Superior temporal gyrus (tissue), 1 donor: ENCODE results near the gene FSHR.

Experiments
- DNase-seq: peaks from one replicate; pipeline ENCODE4 v3.0.0-alpha.2; 2016; ENCODE audit errors: extremely low spot score

The FSHR gene, protein sequence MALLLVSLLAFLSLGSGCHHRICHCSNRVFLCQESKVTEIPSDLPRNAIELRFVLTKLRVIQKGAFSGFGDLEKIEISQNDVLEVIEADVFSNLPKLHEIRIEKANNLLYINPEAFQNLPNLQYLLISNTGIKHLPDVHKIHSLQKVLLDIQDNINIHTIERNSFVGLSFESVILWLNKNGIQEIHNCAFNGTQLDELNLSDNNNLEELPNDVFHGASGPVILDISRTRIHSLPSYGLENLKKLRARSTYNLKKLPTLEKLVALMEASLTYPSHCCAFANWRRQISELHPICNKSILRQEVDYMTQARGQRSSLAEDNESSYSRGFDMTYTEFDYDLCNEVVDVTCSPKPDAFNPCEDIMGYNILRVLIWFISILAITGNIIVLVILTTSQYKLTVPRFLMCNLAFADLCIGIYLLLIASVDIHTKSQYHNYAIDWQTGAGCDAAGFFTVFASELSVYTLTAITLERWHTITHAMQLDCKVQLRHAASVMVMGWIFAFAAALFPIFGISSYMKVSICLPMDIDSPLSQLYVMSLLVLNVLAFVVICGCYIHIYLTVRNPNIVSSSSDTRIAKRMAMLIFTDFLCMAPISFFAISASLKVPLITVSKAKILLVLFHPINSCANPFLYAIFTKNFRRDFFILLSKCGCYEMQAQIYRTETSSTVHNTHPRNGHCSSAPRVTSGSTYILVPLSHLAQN

DNA sequence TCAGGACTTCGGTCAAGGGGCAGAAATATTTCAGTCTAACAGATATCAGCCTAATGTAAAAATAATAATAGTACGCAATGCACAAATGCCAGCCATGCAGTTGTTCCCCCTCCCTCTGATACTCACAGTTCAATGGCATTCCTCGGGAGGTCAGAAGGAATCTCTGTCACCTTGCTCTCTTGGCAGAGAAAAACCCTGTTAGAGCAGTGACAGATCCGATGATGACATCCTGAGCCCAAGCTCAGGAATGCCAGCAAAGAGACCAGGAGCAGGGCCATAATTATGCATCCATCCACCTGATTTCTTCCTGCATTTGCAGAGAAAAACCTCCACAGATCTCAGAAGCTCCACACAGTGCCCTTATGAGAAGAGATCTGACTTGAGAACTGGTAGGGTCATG is at the start of gene FSHR:
Gene FSHR (minus strand): TSS at position 376 of the 400 bp plus-strand sequence. CDS start 98 bp downstream, at position 278.
- no peak for DNase-seq

DNA sequence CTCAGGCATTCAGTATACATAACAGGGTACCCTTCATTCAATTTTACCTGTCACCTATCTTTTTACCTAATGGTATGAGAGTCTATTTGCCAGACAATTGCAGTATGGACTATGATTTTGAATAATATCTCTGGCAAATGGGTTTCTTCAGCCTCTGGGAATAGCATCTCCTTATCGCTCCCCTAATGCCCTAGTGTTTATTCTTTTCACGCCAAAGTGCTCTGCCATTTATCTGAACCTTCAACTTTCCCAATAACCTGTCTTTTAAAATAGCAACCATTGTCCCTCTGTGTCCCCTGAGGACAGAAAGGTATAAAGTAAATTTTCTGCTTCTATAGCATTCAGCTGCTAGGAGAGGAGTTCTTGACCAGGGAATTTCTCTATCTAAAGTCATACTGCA is 45.0 kb upstream of the FSHR start:
- DNase-seq: no peak

DNA sequence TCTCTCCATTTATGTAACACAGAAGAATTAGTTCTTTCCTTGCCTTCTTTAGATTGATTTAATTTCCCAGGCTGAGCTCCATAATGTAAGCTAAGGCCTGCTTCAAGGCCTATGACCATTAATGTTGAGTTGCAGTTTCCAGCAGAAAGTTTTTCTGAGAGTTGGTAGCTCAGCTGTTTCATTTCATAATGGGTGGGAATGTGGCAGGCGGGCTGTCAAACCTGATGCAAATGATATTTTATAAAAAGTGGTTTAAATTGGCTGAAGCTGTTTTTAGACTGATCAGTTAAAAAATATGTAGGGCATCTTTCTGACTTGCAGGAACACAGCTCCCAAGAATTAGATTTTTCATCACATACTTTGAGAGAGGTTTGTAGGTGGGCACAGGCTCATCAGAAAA is 40.4 kb upstream of the FSHR start:
- no peak for DNase-seq

DNA sequence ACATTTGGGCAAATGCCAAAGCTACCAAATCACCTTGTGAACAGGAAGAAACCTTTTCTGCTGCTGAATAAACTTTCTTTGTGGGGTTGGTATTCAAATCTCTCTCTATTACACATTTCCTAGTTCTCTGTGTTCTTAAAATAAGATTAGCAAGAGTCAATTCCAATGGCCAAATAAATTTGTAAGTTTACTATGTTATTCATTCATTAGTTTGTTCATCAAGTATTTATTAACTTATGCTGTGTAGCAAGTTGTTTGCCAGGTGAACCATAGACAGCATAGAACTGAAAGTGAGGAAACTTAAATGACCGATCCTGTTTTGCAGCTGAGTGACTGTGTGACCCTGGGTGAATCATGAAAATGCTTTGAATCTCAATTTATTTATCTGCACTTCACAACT is 37.7 kb upstream of the FSHR start:
- DNase-seq: no peak

DNA sequence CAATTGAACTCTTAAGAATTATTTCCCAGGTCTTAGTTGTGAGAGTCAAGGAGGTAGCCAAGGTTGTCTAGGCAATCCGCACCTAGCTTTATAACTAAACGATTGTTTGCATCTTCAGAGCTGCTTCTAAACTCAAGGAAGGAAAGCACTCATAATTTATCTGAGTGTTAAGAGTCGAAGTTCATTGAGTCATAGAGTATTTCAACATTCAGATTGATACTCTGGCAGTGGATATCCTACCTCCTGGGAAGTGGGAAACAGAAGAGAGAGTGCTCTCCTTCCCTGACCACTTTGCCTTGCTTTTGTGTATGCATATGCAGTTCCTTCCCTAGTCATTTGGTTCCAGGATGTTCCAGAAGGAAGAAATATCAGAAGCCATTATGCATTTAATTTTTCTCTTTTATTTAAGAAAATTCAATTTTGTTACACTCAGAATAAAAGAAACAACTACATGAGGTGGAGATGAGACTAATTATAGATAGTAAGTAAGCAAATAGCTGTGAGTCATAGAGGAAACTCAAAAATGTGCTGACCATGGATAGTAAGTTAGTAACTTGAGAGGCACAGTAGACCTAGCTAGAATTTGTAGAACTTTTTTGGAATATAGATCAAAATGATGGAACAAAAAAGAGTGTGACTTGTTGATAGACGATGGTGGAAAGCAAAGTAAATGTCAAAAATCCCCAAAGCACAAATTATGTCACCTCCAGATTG is 35.4 kb upstream of the FSHR start:
- DNase-seq: no peak

DNA sequence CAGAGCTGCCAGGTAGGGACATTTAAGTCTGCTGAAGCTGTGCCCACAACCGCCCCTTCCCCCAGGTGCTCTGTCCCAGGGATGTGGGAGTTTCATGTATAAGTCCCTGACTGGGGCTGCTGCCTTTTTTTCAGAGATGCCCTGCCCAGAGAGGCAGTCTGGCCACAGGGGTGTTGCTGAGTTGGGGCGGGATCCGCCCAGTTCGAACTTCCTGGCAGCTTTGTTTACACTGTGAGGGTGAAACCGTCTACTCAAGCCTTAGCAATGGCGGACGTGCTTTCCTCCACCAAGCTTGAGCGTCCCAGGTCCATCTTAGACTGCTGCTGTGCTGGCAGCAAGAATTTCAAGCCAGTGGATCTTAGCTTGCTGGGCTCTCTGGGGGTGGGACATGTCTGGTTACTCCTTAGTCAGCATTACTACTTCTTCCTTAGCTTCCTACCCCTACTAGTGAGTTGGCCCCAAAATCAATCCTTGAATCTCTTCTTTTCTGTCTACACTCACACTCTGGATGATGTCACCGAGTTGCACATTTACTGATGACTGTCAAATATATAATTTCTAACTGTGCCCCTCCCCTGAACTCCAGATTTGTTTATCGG is 31.8 kb upstream of the FSHR start:
- DNase-seq: no peak

DNA sequence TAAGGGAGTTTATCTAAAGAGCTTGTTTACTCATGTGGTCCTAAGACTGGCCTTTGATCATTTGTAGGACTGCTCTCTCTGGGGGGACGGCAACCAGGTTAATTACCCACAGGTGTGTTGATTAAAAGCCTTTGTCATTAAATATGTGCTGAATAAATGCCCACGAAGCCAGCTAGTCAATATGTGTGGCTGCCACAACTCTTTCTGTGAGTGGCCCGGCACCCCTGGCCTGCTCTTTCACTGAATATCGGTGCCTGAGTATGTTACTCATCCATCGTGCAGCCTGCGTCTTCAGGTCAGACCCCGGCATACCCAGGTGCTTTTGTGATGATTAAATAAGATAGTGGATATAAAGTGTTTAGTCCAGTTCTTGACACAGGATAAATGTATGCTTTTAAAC is 24.3 kb upstream of the FSHR start:
- no peak for DNase-seq

DNA sequence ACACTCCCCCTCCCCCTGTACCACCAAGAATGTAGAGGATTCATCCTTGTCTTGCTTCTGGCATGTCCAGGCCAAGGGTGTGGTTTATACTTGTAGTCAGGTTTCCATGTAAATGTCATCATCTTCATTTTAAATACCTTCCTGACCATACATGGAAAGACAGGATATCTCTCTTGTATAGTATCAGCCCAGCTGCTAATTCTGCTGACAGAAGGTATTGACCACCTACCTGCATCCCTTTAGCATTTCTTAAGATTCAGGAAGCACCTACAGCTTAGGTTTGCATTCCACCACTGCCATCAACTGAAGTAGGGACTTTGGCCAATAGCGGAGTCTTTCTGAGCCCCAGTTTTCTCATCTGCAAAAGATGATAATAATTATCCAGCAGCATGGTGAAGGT is 22.9 kb upstream of the FSHR start:
- no peak for DNase-seq

DNA sequence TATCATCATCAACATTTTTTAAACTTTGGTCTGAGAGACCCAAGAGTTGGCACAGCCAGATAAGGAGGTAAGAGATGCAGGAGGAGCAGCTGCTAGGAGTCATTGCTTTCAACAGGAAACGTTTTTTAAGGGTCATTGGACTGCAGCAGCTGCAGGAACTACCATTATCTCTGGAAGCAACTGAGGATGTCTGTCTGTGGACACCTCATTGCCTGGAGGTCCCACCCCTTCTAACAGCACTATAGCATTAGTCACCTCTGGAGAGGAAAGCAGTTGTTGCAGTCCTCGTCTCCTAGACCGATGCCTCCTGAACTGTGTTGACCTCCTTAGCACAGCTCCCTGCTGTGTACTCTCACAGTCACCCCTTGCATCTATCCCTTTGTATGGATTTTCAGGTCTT is 21.5 kb upstream of the FSHR start:
- no peak for DNase-seq

DNA sequence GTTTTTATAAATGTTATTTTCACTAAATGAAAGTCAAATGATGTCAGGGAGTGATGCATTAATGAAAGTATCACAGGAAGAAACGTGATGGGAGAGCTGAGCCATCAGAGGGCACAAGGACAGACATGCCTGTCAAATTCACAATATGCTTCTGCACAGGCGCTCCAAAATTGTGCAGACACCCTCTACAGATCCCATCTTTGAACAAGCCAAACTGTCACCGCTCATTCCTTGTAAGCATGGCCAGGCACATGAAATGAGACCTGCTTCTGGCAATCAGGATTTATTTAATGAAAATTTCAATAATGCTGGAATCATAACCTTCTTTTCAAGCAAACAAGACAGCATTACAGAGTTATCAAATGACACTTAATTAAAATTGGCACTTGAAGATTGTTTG is 20.4 kb upstream of the FSHR start:
- DNase-seq: no peak

DNA sequence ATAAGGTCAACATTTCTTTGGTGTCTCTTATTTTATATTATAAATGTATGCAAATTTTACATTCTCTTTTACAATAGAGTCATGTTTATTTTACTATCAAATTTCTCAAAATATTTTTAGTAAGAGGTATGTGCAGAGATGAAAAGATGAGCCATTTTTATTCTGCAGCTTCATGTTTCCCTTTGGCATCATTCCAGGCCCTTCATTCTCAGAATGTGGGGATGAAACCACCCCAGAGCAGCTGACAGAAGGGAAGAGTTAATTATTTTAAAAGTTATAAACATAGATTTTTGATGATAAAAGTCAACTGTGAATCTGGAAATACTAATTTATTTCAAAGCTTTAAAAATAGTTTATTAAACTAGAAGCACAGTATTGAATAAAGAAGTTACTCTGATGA is 12.8 kb upstream of the FSHR start:
- DNase-seq: no peak

DNA sequence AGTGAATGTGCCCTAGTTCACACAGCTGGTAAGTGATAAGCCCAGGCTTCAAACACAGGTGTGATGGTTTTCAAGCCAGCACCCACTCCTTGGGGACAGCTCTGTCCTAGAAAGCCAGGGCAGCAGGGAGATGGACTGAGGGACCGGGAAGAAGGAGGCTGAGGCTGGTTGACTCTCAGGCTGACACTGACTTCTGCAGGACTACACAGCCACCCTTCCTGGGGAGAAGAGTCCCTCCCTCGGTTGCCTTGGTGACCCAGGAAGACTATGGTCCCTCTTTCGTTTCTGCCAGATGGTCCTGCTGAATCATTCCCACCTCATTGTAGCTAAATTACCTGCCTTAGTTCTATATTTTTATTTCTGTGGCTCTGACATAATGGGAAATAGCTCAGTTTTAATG is 11.3 kb upstream of the FSHR start:
- DNase-seq: peak; percentile 25

DNA sequence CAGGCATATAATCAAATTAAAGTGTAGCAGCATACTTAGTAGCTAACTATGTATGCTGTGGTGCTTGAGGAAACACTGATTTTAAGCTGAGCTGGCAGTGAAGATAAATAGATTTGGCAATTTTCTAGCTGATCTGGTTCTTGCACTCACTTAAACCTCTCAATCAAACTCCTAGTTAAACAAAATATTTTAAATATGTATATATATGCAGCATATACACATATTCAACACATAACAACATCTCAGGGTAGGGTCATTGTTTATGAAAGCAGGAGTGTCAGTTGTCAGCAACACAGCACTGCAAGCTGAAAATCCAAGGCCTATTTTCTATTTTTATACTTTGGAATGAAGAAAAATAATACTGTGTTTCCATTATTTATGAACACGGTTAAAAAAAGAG is 10.4 kb upstream of the FSHR start:
- DNase-seq: no peak

DNA sequence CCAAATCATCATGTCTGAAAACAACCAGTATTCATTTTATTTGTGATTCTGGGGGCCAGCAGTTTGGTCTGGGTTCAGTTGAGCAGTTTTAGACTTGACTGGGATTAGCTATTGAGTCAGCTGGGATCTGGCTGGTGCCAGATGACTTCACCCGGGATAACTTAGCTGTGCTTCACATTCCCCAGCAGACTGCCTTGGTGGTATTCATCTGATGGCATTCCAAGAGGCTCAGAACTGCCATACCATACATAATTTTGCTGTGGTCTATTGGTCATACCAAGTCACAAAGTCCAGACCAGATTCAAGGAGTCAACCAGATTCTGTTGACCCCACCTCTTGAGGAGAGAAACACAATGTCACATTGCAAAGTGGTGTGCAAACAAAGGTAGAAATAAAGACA is 7.8 kb upstream of the FSHR start:
- no peak for DNase-seq

DNA sequence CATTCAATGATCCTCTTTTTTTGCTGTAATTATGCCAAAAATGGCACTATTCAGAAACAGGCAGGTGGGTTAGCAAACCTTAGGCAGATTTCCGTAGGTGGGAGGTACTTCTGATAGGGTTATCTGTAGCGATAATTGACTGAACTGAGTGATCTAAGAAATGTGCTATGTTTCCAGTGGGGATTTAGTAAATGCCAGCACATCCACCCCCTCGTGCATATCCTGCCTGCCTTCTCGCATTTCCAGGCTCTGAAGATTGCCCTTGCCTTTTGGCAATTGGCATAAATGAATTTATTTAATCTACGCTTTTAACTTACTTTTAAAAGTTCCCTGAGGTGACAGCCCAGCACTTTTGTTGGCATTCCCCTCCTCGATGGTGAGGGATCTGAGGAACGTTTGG is 576 bp upstream of the FSHR start:
- DNase-seq: no peak

DNA sequence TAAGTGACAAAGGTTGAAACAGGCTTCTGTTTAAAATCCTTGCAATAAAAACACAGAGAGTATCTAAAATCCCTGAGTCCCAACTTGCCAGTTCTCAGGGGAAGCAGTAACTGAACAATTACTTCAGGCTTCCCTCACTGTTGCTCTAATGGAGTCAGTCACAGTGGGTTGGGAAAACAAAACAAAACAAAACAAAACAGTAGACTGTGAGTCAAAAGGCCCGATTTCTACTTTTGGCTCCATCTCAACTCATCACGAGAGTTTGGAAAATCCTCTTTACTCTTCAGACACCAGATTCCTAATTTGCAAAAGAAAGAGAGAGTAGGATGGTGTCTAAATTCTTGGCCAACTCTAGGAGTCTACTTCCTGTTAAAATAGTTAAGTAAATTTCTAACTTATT is 1.1 kb downstream of the FSHR start:
- no peak for DNase-seq

DNA sequence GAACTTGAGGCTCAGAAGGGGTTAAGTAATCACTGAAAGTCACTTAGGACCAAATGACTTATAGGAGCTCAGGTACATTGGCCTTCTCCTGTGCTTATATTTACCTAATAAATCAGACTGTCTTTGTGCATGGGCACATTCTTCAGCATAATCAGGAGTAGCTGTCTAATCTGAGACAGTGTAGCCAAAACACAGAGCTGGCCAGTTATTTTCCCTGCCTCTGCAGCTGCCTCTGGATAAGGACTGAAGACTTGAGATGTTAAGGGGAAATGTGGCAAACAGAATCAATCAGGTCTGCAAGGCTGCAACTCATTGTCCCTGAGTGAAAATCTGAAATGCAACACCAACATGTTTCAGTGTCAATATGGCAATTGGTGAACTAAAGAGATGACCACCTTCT is 1.5 kb downstream of the FSHR start:
- no peak for DNase-seq

DNA sequence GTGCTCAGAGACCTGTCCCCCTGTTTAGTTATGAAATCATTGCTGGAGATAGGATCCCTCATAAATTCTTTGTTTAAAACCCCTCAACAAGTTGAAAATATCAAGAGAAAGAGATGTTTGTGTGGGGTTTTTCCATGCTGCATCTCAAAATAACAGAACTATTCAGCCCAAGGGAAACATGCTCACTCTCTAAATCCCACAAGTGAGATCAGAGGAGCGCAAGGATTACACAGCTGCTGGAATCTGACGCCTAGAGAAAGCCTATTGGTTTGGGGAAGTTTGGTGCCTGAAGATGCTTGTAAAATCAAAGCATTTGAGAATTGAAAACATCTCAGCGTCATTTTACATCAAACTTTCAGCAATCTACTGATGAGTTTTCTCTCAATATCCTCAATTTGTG is 7.9 kb downstream of the FSHR start:
- DNase-seq: no peak

DNA sequence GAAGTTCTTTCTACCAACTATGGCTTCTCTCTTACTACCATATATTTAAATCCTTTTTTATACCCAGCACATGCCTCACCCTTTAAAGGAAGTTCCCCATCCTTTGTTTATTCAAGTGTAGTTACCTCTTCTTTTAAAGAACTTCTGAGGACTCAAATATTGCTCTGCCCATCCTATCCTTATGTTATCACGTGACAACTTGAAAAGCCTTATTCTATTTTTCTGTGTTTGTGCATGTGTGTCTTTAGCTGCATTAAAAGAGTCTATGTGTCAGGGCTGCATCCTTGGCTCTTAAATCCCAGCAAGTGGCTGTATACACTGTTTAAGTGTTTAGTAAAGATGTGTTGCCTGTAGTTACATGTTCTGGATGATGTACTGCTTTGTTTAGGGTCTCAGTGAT is 22.5 kb downstream of the FSHR start:
- no peak for DNase-seq

DNA sequence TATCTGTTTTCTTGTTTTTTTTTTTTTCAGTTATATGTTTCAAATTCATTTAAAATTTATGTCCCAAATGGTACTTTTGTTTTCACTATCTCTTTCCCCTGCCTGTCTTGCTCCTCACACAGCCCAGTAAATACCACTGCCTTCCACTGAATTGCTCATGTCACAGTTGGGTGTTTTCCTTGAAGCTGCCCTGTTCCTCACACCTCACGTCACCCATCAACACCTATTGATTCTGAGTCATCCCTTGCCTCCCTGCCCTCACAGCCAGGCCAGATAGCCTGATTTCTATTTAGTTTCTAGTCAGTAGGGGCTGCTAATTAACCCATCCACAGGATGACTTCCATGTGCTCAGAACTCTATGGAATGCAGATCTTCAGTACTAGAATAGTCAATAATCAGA is 25.3 kb downstream of the FSHR start:
- DNase-seq: no peak

DNA sequence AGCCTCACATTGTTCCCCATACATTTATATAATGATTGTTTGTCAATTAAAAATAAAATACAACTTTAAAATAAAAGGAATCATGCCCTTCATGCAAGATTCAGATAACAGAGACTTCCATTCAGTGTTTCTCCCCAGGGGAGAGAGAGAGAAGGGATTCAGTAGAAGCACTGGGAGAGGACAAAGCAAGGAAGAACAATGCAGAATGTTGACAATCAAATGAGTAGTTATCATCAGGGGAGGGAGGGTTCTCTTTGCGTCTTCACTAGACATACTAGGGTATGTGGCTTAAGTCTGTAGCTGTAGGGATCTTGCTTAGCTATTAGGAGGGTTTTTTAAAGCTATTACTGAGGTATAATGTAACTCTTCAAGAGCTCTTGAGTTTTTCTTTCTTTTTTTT is 30.7 kb downstream of the FSHR start:
- no peak for DNase-seq

DNA sequence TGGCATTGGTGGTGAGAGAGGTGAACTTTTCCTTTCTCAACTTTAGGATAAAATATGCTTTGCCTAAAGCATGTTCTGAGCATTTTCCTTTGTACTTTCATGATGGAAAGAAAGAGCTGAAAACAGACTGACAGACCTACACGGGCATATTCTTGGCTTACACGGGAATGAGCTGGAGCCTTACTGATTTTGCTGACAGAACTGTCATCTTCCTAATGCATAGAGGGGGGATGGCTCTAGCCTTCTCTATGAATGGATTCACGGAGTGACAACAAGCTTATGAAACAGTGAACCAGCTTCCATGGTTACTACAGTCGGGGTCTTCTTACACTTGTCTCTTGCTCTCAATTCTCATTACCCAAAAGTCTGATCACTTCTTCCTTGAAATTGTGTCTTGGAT is 32.2 kb downstream of the FSHR start:
- DNase-seq: no peak

DNA sequence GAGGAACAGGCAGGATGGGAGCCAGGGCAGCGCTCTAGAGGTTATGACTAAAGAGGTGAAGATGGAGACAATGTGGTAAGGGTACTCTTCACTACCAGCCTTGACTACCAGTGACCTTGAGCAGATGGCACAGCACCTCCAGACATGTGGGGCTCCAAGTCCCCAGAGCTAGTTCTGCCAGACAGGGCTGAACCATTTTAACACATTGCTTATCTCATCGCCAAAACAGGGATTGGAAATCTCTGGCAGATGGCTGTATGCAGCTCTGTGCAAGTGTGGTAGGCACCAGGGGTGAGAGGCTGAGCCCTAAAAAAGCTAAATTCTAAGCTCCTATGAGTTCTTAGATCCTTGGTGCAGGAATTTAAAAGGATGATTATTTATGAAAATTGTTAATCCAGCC is 41.3 kb downstream of the FSHR start:
- no peak for DNase-seq
